Measurements from ENCODE around the gene PRTFDC1. TPM values are rescaled to one million over a fixed set of nuclear protein-coding genes. Genes with fewer than 3 reads are reported as not detected.

The PRTFDC1 gene
- total RNA-seq, 4 donors from 2014 or later, result 3.0 to 8.3 (median 4.3) TPM

- DNase-seq (ENCODE audit: extremely low spot score), result no peak
- 89% methylated on average over 4 of the region's 4 CpGs for WGBS
- no peak overlapping the region for H3K27ac ChIP-seq (replicated peaks in 1 of 4)
- H3K9me3 ChIP-seq, result no peaks in the 10 kb centered on the region
- H3K4me3 ChIP-seq, result no peak overlapping the region
- intact Hi-C loops (cut with DNase I), result no loop called here
- no peaks in the 10 kb centered on the region for H3K4me1 ChIP-seq
- no peaks in the 10 kb centered on the region for H3K27me3 ChIP-seq
- no peak for TF ChIP-seq POLR2A (IDR thresholded peaks at IDR 0.05; ENCODE audit: low read depth)
- TF ChIP-seq EP300 (IDR thresholded peaks at IDR 0.05), result no peak
- no peak for TF ChIP-seq CTCF (IDR thresholded peaks at IDR 0.05)
- TF ChIP-seq POLR2AphosphoS5 (IDR thresholded peaks at IDR 0.05), result no peak
- H3K36me3 ChIP-seq, result no peaks in the 10 kb centered on the region
Observed at GRCh38 chr10:24813856-24814255, 138.6 kb downstream of the PRTFDC1 start.

GRCh38 chr10:24806262-24806661 lies 146.1 kb downstream of the PRTFDC1 start:
- Histone ChIP-seq H3K9me3 (no peaks in the 10 kb centered on the region), H3K27me3 (no peaks in the 10 kb centered on the region), H3K36me3 (no peaks in the 10 kb centered on the region), H3K4me1 (no peaks in the 10 kb centered on the region), H3K4me3 (no peak overlapping the region), H3K27ac (replicated peaks in 1 of 4) (no peak overlapping the region)
- 87% methylated on average over 4 of the region's 5 CpGs for WGBS
- DNase-seq (ENCODE audit: extremely low spot score), result no peak
- TF ChIP-seq POLR2AphosphoS5 (IDR thresholded peaks at IDR 0.05) (no peak), CTCF (IDR thresholded peaks at IDR 0.05) (no peak), EP300 (IDR thresholded peaks at IDR 0.05) (no peak), POLR2A (IDR thresholded peaks at IDR 0.05; ENCODE audit: low read depth) (no peak)
- intact Hi-C loops (cut with DNase I), result no loop called here

GRCh38 chr10:24804956-24805355 lies 147.4 kb downstream of the PRTFDC1 start:
- Histone ChIP-seq H3K4me1 (no peaks in the 10 kb centered on the region), H3K36me3 (no peaks in the 10 kb centered on the region), H3K4me3 (no peak overlapping the region), H3K9me3 (no peaks in the 10 kb centered on the region), H3K27ac (replicated peaks in 1 of 4) (no peak overlapping the region), H3K27me3 (no peaks in the 10 kb centered on the region)
- no peak for TF ChIP-seq EP300 (IDR thresholded peaks at IDR 0.05)
- no peak for TF ChIP-seq POLR2A (IDR thresholded peaks at IDR 0.05; ENCODE audit: low read depth)
- no peak for TF ChIP-seq CTCF (IDR thresholded peaks at IDR 0.05)
- no peak for TF ChIP-seq POLR2AphosphoS5 (IDR thresholded peaks at IDR 0.05)
- DNase-seq (ENCODE audit: extremely low spot score), result no peak
- intact Hi-C loops (cut with DNase I), result no loop called here

- intact Hi-C loops (cut with DNase I), result no loop called here
- WGBS, result 91% methylated on average over 8 of the region's 8 CpGs
Observed at GRCh38 chr10:24804392-24804791, 148.0 kb downstream of the PRTFDC1 start.

More at GRCh38 chr10:24804392-24804791, 148.0 kb downstream of the PRTFDC1 start:
- no peaks in the 10 kb centered on the region for H3K9me3 ChIP-seq
- H3K36me3 ChIP-seq, result no peaks in the 10 kb centered on the region
- TF ChIP-seq POLR2AphosphoS5 (IDR thresholded peaks at IDR 0.05) (no peak), CTCF (IDR thresholded peaks at IDR 0.05) (no peak), EP300 (IDR thresholded peaks at IDR 0.05) (no peak), POLR2A (IDR thresholded peaks at IDR 0.05; ENCODE audit: low read depth) (no peak)
- DNase-seq (ENCODE audit: extremely low spot score), result no peak
- no peak overlapping the region for H3K27ac ChIP-seq (replicated peaks in 1 of 4)
- no peaks in the 10 kb centered on the region for H3K4me1 ChIP-seq
- H3K4me3 ChIP-seq, result no peak overlapping the region
- H3K27me3 ChIP-seq, result no peaks in the 10 kb centered on the region

Measured in esophagus muscularis mucosa (tissue), 4 donors.